WTC11 (cell line): Measurements from ENCODE around the gene ZCCHC7.

Source experiments
- TF ChIP-seq, protein P1 (sequence below): sonication (generic); formaldehyde crosslinking; IDR thresholded peaks from 2 replicates; pipeline ENCODE4 v1.8.1; 2023; ENCODE audit warnings: mild to moderate bottlenecking, missing genetic modification reagents, borderline replicate concordance
- TF ChIP-seq, protein P2 (sequence below): sonication (generic); formaldehyde crosslinking; IDR thresholded peaks from 2 replicates; pipeline ENCODE4 v1.8.1; 2023; ENCODE audit warnings: mild to moderate bottlenecking, missing genetic modification reagents, moderate library complexity
- TF ChIP-seq, protein P3 (sequence below): fragments of 200-600 bp; IDR thresholded peaks from 2 replicates; pipeline ENCODE4 v1.8.0; 2022; ENCODE audit warnings: antibody characterized with exemption

DNA sequence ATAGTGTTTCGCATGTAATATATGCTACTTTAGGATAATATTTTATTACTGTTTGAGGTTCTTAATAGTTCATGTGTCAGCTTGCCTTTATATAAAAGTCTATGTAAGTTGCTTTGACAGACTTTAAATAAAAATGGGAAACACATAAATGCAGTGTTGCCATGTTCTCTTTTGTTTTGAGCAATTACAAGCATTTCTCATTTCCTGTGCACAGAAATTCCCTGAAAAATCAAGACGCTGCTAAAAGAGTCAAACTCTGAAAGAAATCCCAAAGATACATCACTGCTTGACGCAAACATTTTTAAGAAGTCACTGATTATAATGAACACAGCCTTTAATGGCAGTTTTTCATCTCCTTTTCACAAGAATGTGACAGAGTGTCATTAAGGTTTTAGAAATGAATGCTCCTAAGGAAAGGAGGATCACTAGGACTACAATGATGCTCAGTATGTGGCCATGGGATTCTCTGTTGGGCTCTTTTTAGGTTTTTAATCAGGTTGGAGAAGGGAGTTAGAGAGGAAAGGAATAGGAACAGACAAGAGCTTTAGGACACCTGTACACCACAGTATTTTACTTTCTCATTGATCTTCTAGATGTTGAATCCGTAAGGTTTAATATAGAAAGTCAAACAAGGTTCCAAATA lies 29.4 kb downstream of the ZCCHC7 start:
- TF ChIP-seq, protein P1, sequence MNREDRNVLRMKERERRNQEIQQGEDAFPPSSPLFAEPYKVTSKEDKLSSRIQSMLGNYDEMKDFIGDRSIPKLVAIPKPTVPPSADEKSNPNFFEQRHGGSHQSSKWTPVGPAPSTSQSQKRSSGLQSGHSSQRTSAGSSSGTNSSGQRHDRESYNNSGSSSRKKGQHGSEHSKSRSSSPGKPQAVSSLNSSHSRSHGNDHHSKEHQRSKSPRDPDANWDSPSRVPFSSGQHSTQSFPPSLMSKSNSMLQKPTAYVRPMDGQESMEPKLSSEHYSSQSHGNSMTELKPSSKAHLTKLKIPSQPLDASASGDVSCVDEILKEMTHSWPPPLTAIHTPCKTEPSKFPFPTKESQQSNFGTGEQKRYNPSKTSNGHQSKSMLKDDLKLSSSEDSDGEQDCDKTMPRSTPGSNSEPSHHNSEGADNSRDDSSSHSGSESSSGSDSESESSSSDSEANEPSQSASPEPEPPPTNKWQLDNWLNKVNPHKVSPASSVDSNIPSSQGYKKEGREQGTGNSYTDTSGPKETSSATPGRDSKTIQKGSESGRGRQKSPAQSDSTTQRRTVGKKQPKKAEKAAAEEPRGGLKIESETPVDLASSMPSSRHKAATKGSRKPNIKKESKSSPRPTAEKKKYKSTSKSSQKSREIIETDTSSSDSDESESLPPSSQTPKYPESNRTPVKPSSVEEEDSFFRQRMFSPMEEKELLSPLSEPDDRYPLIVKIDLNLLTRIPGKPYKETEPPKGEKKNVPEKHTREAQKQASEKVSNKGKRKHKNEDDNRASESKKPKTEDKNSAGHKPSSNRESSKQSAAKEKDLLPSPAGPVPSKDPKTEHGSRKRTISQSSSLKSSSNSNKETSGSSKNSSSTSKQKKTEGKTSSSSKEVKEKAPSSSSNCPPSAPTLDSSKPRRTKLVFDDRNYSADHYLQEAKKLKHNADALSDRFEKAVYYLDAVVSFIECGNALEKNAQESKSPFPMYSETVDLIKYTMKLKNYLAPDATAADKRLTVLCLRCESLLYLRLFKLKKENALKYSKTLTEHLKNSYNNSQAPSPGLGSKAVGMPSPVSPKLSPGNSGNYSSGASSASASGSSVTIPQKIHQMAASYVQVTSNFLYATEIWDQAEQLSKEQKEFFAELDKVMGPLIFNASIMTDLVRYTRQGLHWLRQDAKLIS (CRISPR knock-in tag) = no peak
- TF ChIP-seq, protein P2, sequence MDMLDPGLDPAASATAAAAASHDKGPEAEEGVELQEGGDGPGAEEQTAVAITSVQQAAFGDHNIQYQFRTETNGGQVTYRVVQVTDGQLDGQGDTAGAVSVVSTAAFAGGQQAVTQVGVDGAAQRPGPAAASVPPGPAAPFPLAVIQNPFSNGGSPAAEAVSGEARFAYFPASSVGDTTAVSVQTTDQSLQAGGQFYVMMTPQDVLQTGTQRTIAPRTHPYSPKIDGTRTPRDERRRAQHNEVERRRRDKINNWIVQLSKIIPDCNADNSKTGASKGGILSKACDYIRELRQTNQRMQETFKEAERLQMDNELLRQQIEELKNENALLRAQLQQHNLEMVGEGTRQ = no peak
- TF ChIP-seq, protein P3, sequence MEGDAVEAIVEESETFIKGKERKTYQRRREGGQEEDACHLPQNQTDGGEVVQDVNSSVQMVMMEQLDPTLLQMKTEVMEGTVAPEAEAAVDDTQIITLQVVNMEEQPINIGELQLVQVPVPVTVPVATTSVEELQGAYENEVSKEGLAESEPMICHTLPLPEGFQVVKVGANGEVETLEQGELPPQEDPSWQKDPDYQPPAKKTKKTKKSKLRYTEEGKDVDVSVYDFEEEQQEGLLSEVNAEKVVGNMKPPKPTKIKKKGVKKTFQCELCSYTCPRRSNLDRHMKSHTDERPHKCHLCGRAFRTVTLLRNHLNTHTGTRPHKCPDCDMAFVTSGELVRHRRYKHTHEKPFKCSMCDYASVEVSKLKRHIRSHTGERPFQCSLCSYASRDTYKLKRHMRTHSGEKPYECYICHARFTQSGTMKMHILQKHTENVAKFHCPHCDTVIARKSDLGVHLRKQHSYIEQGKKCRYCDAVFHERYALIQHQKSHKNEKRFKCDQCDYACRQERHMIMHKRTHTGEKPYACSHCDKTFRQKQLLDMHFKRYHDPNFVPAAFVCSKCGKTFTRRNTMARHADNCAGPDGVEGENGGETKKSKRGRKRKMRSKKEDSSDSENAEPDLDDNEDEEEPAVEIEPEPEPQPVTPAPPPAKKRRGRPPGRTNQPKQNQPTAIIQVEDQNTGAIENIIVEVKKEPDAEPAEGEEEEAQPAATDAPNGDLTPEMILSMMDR = no peak
